Inflammatory macrophage treated with lipopolysaccharide for 4 hours (primary cell): ENCODE results near the gene REL.
A peak's percentile ranks its signal among the peaks of the same experiment; 100 is the strongest.

Source experiments
- DNase-seq: peaks from one replicate; pipeline ENCODE4 v3.0.0-alpha.2; 2020

REL gene

GRCh38 chr2:60966507-60967405 lies 85.4 kb downstream of the REL start:
- DNase-seq, result peak; percentile 24

DNA sequence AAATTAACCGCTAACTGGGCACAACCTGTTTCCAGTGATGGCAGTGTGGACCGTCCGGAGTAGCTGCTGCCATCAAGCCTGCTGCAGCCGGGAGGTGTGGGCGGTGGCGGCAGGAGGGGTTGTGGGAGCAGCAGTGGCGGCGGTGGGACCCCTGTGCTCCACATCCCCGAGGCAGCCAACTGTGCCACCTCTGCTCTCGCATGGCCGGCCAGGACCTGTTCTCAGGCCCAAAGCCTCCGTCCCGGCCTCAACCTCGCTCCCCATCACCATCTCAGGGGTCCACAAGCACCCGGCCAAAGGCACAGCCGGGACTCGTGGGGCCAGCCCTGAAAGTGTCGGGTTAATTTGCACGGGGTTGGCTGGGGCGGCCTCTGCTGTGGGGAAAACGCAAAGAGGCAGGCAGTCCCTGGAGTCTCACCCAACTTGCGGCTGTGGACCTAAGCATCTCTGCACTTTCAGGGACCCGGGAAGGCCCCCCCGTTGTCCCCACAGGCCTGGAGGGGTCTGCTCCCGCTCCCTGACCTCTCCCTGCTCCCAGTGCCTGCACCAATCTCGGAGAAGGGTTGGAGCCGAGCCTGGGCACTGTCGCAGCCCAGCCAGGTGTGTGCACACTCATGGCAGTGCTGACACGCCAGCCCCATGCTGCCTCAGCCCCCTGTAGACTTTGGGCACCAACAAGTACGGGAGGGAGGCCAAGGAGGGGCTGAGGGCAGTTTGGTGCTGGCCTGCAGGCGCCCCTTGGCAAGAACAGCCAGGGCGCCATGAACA lies 91.7 kb downstream of the REL start:
- no peak for DNase-seq

DNA sequence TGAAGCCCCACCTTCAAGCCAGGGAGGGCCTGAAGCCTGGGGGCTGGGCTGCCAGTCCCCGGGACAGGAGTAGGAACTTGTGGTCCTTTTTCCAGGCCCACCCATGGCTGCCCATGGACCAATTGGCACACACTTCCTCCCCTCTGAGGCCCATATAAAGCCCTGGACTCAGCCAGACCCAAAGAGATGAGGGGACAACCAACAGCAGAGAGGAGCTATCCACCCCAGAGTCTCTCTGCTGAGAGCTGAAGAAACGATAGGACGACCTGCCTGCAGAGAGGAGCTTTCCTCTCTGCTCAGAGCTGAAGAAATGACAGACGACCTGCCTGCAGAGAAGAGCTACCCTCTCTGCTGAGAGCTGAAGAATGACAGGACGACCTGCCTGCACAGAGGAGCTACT lies 92.3 kb downstream of the REL start:
- no peak for DNase-seq

GRCh38 chr2:60974652-60975051 lies 93.3 kb downstream of the REL start:
- DNase-seq, result no peak
